NCI-H748 treated with DMSO at 0.1 percent for 48 hours (cell line): ENCODE results near the gene OTOP1.
"Not testable (repeated sequence)": the region's sequence is repeated elsewhere in the genome, so short reads cannot be mapped to it uniquely, and the experiment has no call there.

Source experiments
- DNase-seq: peaks from one replicate; lab custom pipeline; 2025; lab: John Stamatoyannopoulos, UW

OTOP1 gene

GRCh38 chr4:4160956-4161665 is 65.6 kb downstream of the OTOP1 start:
- DNase-seq: not testable (repeated sequence)

- DNase-seq: not testable (repeated sequence)
Measured at GRCh38 chr4:4145622-4146021, 81.1 kb downstream of the OTOP1 start.

DNA sequence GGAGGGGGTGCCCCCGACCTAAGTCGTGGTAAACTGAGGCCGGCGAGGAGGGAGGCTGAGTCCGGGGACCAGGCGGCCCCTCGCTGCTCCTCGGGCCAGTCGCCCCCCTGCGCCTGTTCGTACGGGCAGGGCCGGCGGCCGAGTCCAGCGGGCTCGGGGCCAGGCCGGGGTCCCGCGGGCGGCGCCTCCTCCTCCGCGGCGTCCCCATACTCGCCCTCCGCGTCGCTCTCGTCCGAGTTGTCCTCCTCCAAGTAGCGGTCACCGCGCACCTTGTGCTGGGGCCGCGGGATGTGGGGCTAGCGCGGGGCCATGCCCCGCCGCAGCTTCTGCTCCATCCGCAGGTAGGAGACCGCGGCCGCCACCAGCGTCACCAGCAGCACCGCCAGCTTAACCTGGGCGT is 83.4 kb downstream of the OTOP1 start:
- DNase-seq: not testable (repeated sequence)

GRCh38 chr4:4142679-4143078 is 84.0 kb downstream of the OTOP1 start:
- DNase-seq: not testable (repeated sequence)

- DNase-seq: not testable (repeated sequence)
Measured at GRCh38 chr4:4141186-4141585, 85.5 kb downstream of the OTOP1 start.
